Spleen (tissue), 11 donors: Measurements from ENCODE around the gene TAF7. TPM values are rescaled to one million over a fixed set of nuclear protein-coding genes. Genes with fewer than 3 reads are reported as not detected.
A peak's percentile ranks its signal among the peaks of the same experiment; 100 is the strongest.
"Not testable (repeated sequence)": the region's sequence is repeated elsewhere in the genome, so short reads cannot be mapped to it uniquely, and the experiment has no call there.

Experiments used
- DNase-seq: peaks from one replicate; pipeline ENCODE4 v3.0.0-alpha.2; 2020
- H3K27ac ChIP-seq, 8 donors: fragments of 200-600 bp; sonication (generic) in 7 of 8; 1 replicate in 4 of 8; 2 replicates in 4 of 8; pipeline versions ENCODE4 v1.5.0 to v1.8.0; 2016 to 2021; ENCODE audit warnings: inconsistent platforms in 4 of 8, mild to moderate bottlenecking in 4 of 8, moderate library complexity in 1 of 8
- H3K27me3 ChIP-seq, 7 donors: fragments of 200-600 bp; sonication (generic) in 6 of 7; replicated peaks in 1 of 7; 1 replicate in 4 of 7; 2 replicates in 3 of 7; pipeline versions ENCODE4 v1.5.0 to v1.8.0; 2016 to 2021; ENCODE audit warnings: inconsistent platforms in 3 of 7, mild to moderate bottlenecking in 1 of 7
- H3K36me3 ChIP-seq, 6 donors: fragments of 200-600 bp; sonication (generic) in 5 of 6; 1 replicate in 4 of 6; 2 replicates in 2 of 6; pipeline versions ENCODE4 v1.5.0 to v1.8.0; 2016 to 2021; ENCODE audit warnings: inconsistent platforms in 2 of 6
- H3K4me1 ChIP-seq, 6 donors: fragments of 200-600 bp; sonication (generic) in 5 of 6; 1 replicate in 3 of 6; 2 replicates in 3 of 6; pipeline versions ENCODE4 v1.5.0 to v1.8.0; 2016 to 2021; ENCODE audit warnings: inconsistent platforms in 3 of 6
- H3K4me3 ChIP-seq, 8 donors: fragments of 200-600 bp; sonication (generic) in 7 of 8; 1 replicate in 4 of 8; 2 replicates in 4 of 8; pipeline versions ENCODE4 v1.5.0 to v1.8.0; 2016 to 2021; ENCODE audit warnings: inconsistent platforms in 4 of 8, mild to moderate bottlenecking in 4 of 8, moderate library complexity in 2 of 8
- H3K9me3 ChIP-seq, 8 donors: fragments of 200-600 bp; sonication (generic) in 7 of 8; 1 replicate in 4 of 8; 2 replicates in 4 of 8; pipeline versions ENCODE4 v1.5.0 to v1.8.0; 2016 to 2021; ENCODE audit warnings: inconsistent platforms in 4 of 8
- POLR2A ChIP-seq, 3 donors: fragments of 450-650 bp; IDR thresholded peaks; one replicate each; pipeline ENCODE4 v1.5.1; 2017; ENCODE audit warnings: antibody characterized with exemption in 3 of 3, mild to moderate bottlenecking in 1 of 3
- POLR2AphosphoS5 ChIP-seq, 3 donors: sonication (generic); formaldehyde crosslinking; IDR thresholded peaks; one replicate each; pipeline ENCODE4 v1.5.1; 2017; ENCODE audit warnings: antibody characterized with exemption in 3 of 3
- WGBS, 5 donors: extraction: QIAGEN DNeasy Blood & Tissue Kit in 3 of 5; methylation state at CpG; one replicate each; pipeline versions ENCODE4 v1.1.5 to v1.1.7; 2013 to 2018; 5-methylcytosine and 5-hydroxymethylcytosine counted together
- intact Hi-C: fragments of 100-400 bp; cut with DNase I; formaldehyde crosslinking; loops from one replicate; pipeline ENCODE4 v1.15.0; 2023; ENCODE audit warnings: low total_unique reads
- polyA plus RNA-seq, 3 donors: library from polyadenylated mRNA; stranded (reverse); fragments of 200-250 nt; gene quantifications; one replicate each; pipeline ENCODE4 v1.2.1, GENCODE V29; 2013
- total RNA-seq, 7 donors: library from RNA; depleted of rRNA in 3 of 7; stranded (reverse); fragments of >200 nt in 3 of 7; fragmentation: NEBNext Ultra II Directional in 4 of 7; extraction: Animal tissue kit (Norgen Biotek cat#: 25700) in 4 of 7; gene quantifications; one replicate each; pipeline versions ENCODE4 v1.1.0 to v1.2.1, GENCODE V29; 2016 to 2021
- TF ChIP-seq, protein P1 (sequence below), 11 experiments: fragments of 200-600 bp in 7 of 11; fragments of 450-650 bp in 4 of 11; sonication (generic) in 4 of 11; IDR thresholded peaks in 8 of 11; conservative IDR thresholded peaks in 3 of 11; 1 replicate in 7 of 11; 2 replicates in 4 of 11; pipeline versions ENCODE4 v1.4.0 to v1.8.0; 2016 to 2021; ENCODE audit warnings: antibody characterized with exemption in 11 of 11, inconsistent platforms in 4 of 11, mild to moderate bottlenecking in 1 of 11
- donor health status: healthy with polysubstance abuse.
- donor health status: DM: no; HTN: no; CAD: no; lungs with moderate emphysema.
- donor health status: DM: no; HTN: no; CAD: no.
- donor health status: Bipolar disorder and iron deficiency.
- donor health status: healthy.
- donor health status: DM: no; HTN: no; CAD: no.
- donor health status: DM: yes; HTN: yes; CAD: no.

Gene TAF7
- total and polyA plus RNA-seq, 10 donors = 67.6 to 112 (median 78.9) TPM

DNA sequence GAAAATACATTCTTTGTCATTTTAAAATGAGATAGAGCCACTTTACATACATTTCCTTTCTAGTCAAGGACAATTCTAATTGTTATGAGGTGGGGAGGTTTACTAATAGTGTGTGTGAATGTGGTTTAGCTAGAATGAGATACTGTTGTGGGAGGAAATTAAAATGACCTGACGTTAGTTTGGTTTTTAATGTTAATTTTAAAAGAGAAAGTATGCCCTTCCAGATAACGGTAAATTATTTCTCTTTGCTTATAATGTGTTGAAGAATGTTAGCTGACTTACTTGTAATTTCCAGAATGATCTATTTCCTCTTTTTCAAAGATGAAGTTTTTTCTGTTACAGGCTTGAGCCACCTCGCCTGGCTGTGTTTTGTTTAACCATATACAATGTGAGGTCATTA, 1.7 kb upstream of the TAF7 start:
- Histone ChIP-seq H3K9me3 (peaks cover 30 to 94% (median 85%) of the 10 kb centered on the region in 8 donors), H3K27ac (no peak overlapping the region), H3K4me3 (no peak overlapping the region), H3K36me3 (peaks cover 9 to 28% (median 26%) of the 10 kb centered on the region in 6 donors), H3K4me1 (peaks cover 4 to 22% (median 11%) of the 10 kb centered on the region in 6 donors), H3K27me3 (peaks cover 0 to 13% (median 0%) of the 10 kb centered on the region in 7 donors)
- no peak for TF ChIP-seq POLR2A (IDR thresholded peaks at IDR 0.05)
- TF ChIP-seq POLR2AphosphoS5 (IDR thresholded peaks at IDR 0.05) = no peak
- TF ChIP-seq, protein P1, sequence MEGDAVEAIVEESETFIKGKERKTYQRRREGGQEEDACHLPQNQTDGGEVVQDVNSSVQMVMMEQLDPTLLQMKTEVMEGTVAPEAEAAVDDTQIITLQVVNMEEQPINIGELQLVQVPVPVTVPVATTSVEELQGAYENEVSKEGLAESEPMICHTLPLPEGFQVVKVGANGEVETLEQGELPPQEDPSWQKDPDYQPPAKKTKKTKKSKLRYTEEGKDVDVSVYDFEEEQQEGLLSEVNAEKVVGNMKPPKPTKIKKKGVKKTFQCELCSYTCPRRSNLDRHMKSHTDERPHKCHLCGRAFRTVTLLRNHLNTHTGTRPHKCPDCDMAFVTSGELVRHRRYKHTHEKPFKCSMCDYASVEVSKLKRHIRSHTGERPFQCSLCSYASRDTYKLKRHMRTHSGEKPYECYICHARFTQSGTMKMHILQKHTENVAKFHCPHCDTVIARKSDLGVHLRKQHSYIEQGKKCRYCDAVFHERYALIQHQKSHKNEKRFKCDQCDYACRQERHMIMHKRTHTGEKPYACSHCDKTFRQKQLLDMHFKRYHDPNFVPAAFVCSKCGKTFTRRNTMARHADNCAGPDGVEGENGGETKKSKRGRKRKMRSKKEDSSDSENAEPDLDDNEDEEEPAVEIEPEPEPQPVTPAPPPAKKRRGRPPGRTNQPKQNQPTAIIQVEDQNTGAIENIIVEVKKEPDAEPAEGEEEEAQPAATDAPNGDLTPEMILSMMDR (IDR thresholded peaks at IDR 0.05 in 8 of 11, conservative IDR thresholded peaks at IDR 0.05 in 3 of 11) = no peak
- 71 to 82% (median 75%) methylated on average over 3 of the region's 3 CpGs for whole genome bisulfite sequencing, 5 donors
- DNase-seq = no peak
- intact Hi-C loops = no loop called here

DNA sequence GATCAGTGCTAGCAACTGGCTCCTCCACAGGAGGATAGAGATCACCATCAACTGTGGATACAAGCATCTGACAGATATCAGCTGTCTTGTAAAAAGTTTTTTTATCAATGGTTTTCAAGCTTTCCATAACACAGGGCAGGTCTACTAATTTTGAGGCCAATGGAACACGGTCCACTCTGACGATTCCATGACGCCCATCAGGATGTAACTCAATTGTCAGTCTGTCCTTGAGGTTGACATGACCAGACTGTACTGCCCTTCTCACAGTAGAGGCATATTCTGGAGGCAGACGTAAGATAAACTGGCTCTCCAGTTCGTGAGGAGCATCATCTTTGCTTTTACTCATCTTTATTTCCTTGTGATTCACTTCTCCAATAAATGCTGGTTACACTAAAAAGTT, 885 bp downstream of the TAF7 start:
- Histone ChIP-seq H3K27ac (peak overlapping the region in 4 of 8 donors; percentile 93 to 98 (median 96)), H3K27me3 (no peaks in the 10 kb centered on the region), H3K9me3 (peaks cover 41 to 94% (median 92%) of the 10 kb centered on the region in 8 donors), H3K4me3 (peak overlapping the region; percentile 49 to 82 (median 66)), H3K36me3 (peaks cover 9 to 53% (median 38%) of the 10 kb centered on the region in 6 donors), H3K4me1 (peaks cover 4 to 22% (median 11%) of the 10 kb centered on the region in 6 donors)
- DNase-seq = no peak
- 76 to 82% (median 79%) methylated on average over 5 of the region's 5 CpGs for WGBS, 5 donors
- intact Hi-C loops = no loop called here
- TF ChIP-seq, protein P1 (IDR thresholded peaks at IDR 0.05 in 8 of 11, conservative IDR thresholded peaks at IDR 0.05 in 3 of 11) = no peak
- no peak for TF ChIP-seq POLR2AphosphoS5 (IDR thresholded peaks at IDR 0.05)
- no peak for TF ChIP-seq POLR2A (IDR thresholded peaks at IDR 0.05)

DNA sequence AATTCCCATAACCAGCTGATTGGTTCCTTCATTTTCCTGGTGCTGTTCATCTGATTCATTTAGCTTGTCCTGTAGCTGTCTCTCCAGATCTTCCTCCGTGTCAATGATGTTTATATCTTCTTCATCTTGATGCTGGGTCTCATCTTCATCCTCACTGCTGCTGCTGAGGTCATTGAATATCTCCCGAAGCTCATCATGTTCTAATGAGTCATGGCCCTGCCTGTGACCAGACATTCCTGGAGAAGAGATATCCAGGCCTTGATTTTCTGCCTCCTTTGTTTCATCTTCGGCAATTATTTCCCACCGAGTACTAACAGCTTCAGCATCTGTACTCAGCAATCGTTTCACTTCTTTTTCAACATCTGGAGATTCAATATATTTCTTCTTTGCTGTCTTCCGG, 1.4 kb downstream of the TAF7 start:
- H3K4me3 ChIP-seq = peak overlapping the region in 2 of 8 donors; percentile 49 to 82
- H3K27me3 ChIP-seq = no peaks in the 10 kb centered on the region
- H3K27ac ChIP-seq = no peak overlapping the region
- no peak for DNase-seq
- H3K36me3 ChIP-seq = peaks cover 9 to 58% (median 38%) of the 10 kb centered on the region in 6 donors
- peaks cover 4 to 22% (median 11%) of the 10 kb centered on the region in 6 donors for H3K4me1 ChIP-seq
- H3K9me3 ChIP-seq = peaks cover 43 to 94% (median 92%) of the 10 kb centered on the region in 8 donors
- WGBS, 5 donors = 95 to 99% (median 98%) methylated on average over 6 of the region's 6 CpGs
- intact Hi-C loops = no loop called here
- TF ChIP-seq POLR2A (IDR thresholded peaks at IDR 0.05) (no peak), POLR2AphosphoS5 (IDR thresholded peaks at IDR 0.05) (no peak)
- TF ChIP-seq, protein P1 (IDR thresholded peaks at IDR 0.05 in 8 of 11, conservative IDR thresholded peaks at IDR 0.05 in 3 of 11) = no peak

GRCh38 chr5:141316963-141317362, 3.6 kb downstream of the TAF7 start:
- intact Hi-C loops, DNase-seq, H3K4me3 ChIP-seq, H3K27ac ChIP-seq, H3K27me3 ChIP-seq: not testable (repeated sequence)
- Histone ChIP-seq H3K36me3 (peaks cover 9 to 81% (median 38%) of the 10 kb centered on the region in 6 donors), H3K4me1 (peaks cover 4 to 22% (median 11%) of the 10 kb centered on the region in 6 donors), H3K9me3 (peaks cover 54 to 94% (median 92%) of the 10 kb centered on the region in 8 donors)
- WGBS, 5 donors = 89 to 97% (median 91%) methylated on average over 4 of the region's 4 CpGs
